Neutrophil (primary cell): Measurements from ENCODE around the gene ABLIM1.

Source experiments
- H3K27ac ChIP-seq: fragments of 200-600 bp; sonication (generic); 2 replicates; pipeline ENCODE4 v1.5.1; 2016; ENCODE audit warnings: mild to moderate bottlenecking, moderate library complexity
- H3K27me3 ChIP-seq: fragments of 200-600 bp; sonication (generic); 2 replicates; pipeline ENCODE4 v1.6.0; 2016; ENCODE audit warnings: mild to moderate bottlenecking
- H3K36me3 ChIP-seq: fragments of 200-600 bp; sonication (generic); 2 replicates; pipeline ENCODE4 v1.5.1; 2017
- H3K4me1 ChIP-seq, 2 experiments: fragments of 200-600 bp in 1 of 2; sonication (generic) in 1 of 2; 1 replicate in 1 of 2; 2 replicates in 1 of 2; pipeline versions ENCODE4 v1.5.1 to v1.6.1; 2013 to 2016; ENCODE audit warnings: low read depth in 1 of 2, low read length in 1 of 2, mild to moderate bottlenecking in 1 of 2, moderate library complexity in 1 of 2; ENCODE audit not compliant: control insufficient read depth in 1 of 2, insufficient read depth in 1 of 2
- H3K4me3 ChIP-seq, 2 experiments: fragments of 200-600 bp in 1 of 2; sonication (generic) in 1 of 2; 1 replicate in 1 of 2; 2 replicates in 1 of 2; pipeline ENCODE4 v1.5.1; 2013 to 2016; ENCODE audit warnings: low read depth in 1 of 2, low read length in 1 of 2, mild to moderate bottlenecking in 1 of 2, moderate library complexity in 1 of 2
- H3K9me3 ChIP-seq: fragments of 200-600 bp; sonication (generic); 2 replicates; pipeline ENCODE4 v1.5.1; 2016
- CTCF ChIP-seq: fragments of 200-600 bp; sonication (generic); IDR thresholded peaks from 2 replicates; pipeline ENCODE4 v1.5.1; 2016; ENCODE audit warnings: antibody characterized with exemption

Gene ABLIM1

GRCh38 chr10:114408112-114408967 is 249.7 kb downstream of the ABLIM1 start:
- H3K36me3 ChIP-seq = no peaks in the 10 kb centered on the region
- no peak for TF ChIP-seq CTCF
- H3K9me3 ChIP-seq = no peaks in the 10 kb centered on the region
- H3K27ac ChIP-seq = no peak overlapping the region
- no peak overlapping the region for H3K4me3 ChIP-seq
- no peaks in the 10 kb centered on the region for H3K4me1 ChIP-seq
- H3K27me3 ChIP-seq = peaks cover 62% of the 10 kb centered on the region

- Histone ChIP-seq H3K4me1 (no peaks in the 10 kb centered on the region), H3K4me3 (no peak overlapping the region), H3K36me3 (no peaks in the 10 kb centered on the region), H3K9me3 (no peaks in the 10 kb centered on the region), H3K27ac (no peak overlapping the region), H3K27me3 (peaks cover 68% of the 10 kb centered on the region)
- TF ChIP-seq CTCF = no peak
Measured at GRCh38 chr10:114406455-114406854, 251.6 kb downstream of the ABLIM1 start.

- TF ChIP-seq CTCF = no peak
- peaks cover 83% of the 10 kb centered on the region for H3K27me3 ChIP-seq
- H3K27ac ChIP-seq = no peak overlapping the region
- H3K36me3 ChIP-seq = no peaks in the 10 kb centered on the region
- no peak overlapping the region for H3K4me3 ChIP-seq
- no peaks in the 10 kb centered on the region for H3K4me1 ChIP-seq
- no peaks in the 10 kb centered on the region for H3K9me3 ChIP-seq
Measured at GRCh38 chr10:114405011-114405350, 253.1 kb downstream of the ABLIM1 start.

- H3K4me3 ChIP-seq = no peak within 1 kb of the TSS
- H3K9me3 ChIP-seq = no peaks in the 10 kb centered on the region
- H3K4me1 ChIP-seq = no peaks in the 10 kb centered on the region
- H3K27ac ChIP-seq = no peak within 1 kb of the TSS
- TF ChIP-seq CTCF = no peak
- peaks cover 84% of the 10 kb centered on the region for H3K27me3 ChIP-seq
- no peaks in the 10 kb centered on the region for H3K36me3 ChIP-seq
Measured at GRCh38 chr10:114404171-114405010, 253.7 kb downstream of the ABLIM1 start, which contains the start of gene AFAP1L2. AFAP1L2 (minus strand) TSS chr10:114404502; CDS start chr10:114404455, 47 bp downstream.

- Histone ChIP-seq H3K4me3 (no peak overlapping the region), H3K27ac (no peak overlapping the region), H3K9me3 (no peaks in the 10 kb centered on the region), H3K27me3 (peaks cover 85% of the 10 kb centered on the region), H3K36me3 (no peaks in the 10 kb centered on the region), H3K4me1 (no peaks in the 10 kb centered on the region)
- TF ChIP-seq CTCF = no peak
Measured at GRCh38 chr10:114403541-114404161, 254.4 kb downstream of the ABLIM1 start.
